GM08714 (cell line): ENCODE data around the gene HDDC3.
"Not testable (repeated sequence)": the region's sequence is repeated elsewhere in the genome, so short reads cannot be mapped to it uniquely, and the experiment has no call there.

Experiments
- H3K4me3 ChIP-seq: fragments of 200-500 bp; sonication (Bioruptor generic); 2 replicates; pipeline ENCODE4 v1.5.1; 2014; ENCODE audit warnings: mild to moderate bottlenecking, low read length, inconsistent platforms
- ZNF274 ChIP-seq: IDR thresholded peaks from 2 replicates; pipeline ENCODE4 v1.6.1; 2012; ENCODE audit warnings: mild to moderate bottlenecking, low read depth, low read length

HDDC3 gene

GRCh38 chr15:90929246-90930019 is 2.9 kb downstream of the HDDC3 start:
- no peak for TF ChIP-seq ZNF274
- H3K4me3 ChIP-seq = peak overlapping the region; percentile 81

DNA sequence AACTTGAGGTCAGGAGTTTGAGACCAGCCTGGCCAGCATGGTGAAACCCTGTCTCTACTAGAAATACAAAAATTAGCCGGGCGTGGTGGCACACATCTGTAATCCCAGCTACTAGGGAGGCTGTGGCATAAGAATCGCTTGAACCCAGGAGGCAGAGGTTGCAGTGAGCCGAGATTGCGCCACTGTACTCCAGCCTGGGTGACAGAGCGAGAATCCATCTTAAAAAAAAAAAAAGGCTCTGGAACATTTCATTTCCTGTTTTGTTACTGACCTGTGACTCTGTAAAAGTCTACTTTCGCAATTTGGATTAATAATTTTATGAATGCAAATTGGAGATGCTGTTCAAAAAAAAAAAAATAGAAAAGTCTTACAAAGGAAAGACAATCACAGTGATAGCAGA is 4.2 kb downstream of the HDDC3 start:
- H3K4me3 ChIP-seq = not testable (repeated sequence)

GRCh38 chr15:90926766-90927165 is 5.6 kb downstream of the HDDC3 start:
- not testable (repeated sequence) for H3K4me3 ChIP-seq

- H3K4me3 ChIP-seq = no peak overlapping the region
- no peak for TF ChIP-seq ZNF274
These were observed 8.0 kb downstream of the HDDC3 start for GRCh38 chr15:90924375-90924774.

DNA sequence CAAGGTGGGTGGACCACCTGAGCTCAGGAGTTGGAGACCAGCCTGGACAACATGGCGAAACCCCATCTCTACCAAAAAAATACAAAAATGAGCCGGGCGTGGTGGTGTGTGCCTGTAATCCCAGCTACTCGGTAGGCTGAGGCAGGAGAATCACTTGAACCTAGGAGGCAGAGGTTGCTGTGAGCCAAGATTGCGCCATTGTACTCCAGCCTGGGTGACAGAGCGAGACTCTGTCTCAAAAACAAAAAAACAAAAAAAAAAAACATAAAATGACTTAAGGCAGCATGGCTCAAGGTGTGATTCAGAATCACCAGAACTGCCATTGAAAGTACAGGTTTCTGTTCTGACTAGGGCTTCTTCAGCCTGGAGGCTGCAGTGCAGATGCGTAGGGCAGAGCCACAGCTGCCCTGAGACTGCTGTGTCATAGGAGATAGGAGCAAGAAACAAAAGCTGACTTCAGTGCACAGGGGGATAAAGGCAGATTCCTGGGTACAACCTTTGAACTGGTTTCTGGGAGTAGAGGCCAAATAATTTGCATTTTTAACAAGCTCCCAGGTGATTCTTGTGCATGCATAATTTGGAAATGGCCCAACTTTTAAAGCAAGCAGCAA is 9.5 kb downstream of the HDDC3 start:
- H3K4me3 ChIP-seq = not testable (repeated sequence)

DNA sequence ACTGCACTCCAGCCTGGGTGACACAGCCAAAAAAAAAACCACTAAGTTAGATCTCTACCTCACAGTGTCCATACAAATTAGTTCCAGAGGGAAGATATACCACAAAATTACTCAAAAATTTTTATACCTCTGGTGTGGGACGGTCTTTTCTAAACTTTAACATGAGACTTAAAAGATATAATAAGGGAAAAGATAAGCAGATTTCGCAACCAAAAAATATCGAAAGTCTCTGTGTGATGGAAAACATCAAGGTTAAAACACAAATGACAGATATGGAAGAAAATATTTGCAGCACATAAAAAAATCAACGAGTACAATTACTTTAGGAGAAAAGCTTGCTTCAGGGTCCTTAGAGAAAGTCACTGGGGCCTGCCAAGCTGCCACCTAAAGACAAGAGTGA is 10.5 kb downstream of the HDDC3 start:
- no peak for TF ChIP-seq ZNF274
- H3K4me3 ChIP-seq = no peak overlapping the region

DNA sequence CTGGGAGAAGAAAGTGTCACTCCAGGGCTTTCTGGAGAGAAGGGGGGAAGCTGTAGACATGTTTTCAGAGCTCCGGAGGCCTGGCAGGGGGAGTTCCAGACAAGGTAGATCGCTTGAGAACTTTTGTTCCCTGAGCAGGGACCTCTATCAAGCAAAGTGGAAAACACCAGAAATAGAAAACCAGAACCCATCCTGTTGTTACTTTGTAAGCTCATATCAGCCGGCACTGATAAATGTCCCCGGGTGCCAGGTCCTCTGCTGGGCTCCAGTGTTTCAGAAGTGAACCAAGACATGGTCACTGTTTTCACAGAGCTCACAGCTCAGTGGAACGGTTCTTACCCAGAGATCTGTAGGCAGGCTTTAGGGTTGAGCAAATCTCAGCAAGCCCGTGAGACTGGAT is 13.5 kb downstream of the HDDC3 start:
- no peak overlapping the region for H3K4me3 ChIP-seq
- no peak for TF ChIP-seq ZNF274

DNA sequence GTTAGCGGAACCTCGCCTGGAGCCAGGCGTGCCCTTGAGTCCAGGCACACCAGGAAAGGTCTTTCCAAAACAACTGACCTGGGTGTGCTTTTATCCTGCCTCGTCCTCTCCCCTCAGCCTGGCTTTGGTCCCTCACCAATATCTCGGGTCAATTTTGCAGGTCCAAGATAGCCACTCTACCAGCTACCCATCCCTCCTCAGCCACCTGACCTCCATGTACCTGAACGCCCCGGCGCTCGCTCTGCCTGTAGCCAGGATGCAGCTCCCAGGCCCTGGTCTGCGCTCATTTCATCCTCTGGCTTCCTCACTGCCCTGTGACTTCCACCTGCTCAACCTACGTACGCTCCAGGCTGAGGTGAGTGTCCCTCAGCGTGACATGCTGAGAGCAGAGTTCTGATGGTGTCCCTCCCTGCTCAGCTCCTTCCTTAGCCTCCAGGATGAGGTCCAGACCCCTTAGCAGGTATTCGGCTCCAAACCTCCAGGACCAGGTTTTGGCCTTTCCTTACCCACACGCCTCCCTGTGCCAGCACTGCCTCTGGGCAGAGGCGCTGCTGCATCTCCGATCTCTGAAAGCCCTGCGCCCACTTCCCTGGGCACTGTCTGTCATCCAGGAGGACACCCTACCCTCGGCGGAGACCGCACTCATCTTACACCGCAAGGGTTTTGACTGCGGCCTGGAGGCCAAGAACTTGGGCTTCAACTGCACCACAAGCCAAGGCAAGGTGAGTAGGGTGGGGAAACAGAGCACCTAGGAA is 14.1 kb downstream of the HDDC3 start:
- TF ChIP-seq ZNF274 = no peak
- H3K4me3 ChIP-seq = no peak overlapping the region

DNA sequence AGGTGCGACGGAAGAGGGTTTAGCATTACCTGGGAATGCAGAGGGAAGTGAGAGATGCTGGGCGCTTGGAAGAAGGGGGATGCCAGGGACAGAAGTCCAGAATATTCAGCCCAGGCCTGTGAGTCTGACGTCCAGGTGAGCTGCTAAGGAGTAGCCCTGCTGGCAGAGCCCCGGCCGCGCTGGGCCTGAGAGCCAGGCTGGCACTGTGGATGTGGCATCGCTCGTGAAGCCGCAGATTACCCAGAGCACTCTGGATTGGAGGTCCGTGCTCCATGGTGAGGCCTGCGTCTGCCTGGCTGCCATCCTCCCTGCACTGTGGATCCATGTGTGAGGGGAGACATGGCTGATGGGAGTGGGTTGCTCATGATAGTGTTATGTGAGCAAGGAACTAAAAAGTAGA is 14.8 kb downstream of the HDDC3 start:
- TF ChIP-seq ZNF274 = no peak
- H3K4me3 ChIP-seq = no peak overlapping the region

GRCh38 chr15:90916461-90916860 is 15.9 kb downstream of the HDDC3 start:
- TF ChIP-seq ZNF274 = no peak

GRCh38 chr15:90915808-90916440 is 16.4 kb downstream of the HDDC3 start:
- no peak for TF ChIP-seq ZNF274
- no peak overlapping the region for H3K4me3 ChIP-seq

More at GRCh38 chr15:90916461-90916860, 15.9 kb downstream of the HDDC3 start:
- no peak overlapping the region for H3K4me3 ChIP-seq

DNA sequence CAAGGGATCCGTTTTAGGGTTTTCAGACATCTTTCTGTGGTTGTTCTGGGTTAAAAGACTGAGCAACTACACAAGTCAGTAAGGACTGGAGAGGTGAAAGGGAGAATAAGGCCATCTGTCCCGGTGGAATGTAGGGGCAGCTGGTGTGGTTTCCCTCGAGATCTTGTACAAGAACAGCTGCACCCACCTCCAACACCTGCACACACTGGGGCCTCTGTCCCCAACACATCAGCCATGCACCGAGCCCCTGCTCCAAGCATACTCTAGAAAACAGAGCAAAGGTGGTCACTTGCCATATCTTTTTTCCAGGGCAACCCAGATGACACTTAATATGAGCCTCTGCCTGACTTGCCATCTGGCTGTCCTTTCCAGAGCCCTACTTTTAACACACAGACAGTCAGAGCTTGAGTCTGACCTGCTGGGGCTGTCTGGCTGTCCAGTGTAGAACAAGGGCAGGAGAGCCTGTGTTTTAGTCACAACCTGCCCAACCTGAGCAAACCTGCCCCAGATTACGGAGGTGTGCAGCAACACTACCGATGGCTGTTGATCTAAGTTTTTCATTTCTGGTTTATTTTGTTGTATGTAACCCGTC is 17.0 kb downstream of the HDDC3 start:
- TF ChIP-seq ZNF274 = no peak
- H3K4me3 ChIP-seq = no peak overlapping the region

DNA sequence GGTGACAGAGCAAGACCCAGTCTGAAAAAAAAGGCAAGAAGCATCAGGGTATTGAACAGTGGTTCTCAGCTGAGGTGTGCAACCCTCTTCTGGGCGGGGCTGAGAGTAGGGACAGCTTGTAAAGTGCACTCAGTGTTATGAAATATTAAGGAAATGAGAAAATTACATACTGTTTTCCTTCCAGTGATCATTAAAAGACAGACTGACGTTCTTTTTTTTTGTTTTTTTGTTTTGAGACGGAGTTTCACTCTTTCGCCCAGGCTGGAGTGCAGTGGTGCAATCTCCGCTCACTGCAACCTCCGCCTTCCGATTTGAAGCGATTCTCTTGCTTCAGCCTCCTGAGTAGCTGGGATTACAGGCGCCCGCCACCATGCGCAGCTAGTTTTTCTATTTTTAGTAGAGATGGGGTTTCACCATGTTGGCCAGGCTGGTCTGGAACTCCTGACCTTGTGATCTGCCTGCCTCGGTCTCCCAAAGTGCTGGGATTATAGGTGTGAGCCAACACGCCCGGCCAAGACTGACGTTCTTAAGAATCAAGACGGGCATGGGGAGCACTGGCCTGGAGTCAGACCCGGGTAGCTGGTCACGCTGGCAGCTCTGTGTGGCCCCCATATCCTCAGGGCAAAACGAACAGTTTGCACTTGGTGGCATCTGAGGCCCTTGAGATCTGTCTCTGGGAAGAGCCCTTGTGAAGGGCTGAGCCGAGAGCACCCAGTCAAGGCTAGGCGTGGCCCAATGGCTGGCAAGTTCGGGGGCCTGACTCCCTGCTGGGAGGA is 17.9 kb downstream of the HDDC3 start:
- H3K4me3 ChIP-seq = no peak overlapping the region
- no peak for TF ChIP-seq ZNF274

DNA sequence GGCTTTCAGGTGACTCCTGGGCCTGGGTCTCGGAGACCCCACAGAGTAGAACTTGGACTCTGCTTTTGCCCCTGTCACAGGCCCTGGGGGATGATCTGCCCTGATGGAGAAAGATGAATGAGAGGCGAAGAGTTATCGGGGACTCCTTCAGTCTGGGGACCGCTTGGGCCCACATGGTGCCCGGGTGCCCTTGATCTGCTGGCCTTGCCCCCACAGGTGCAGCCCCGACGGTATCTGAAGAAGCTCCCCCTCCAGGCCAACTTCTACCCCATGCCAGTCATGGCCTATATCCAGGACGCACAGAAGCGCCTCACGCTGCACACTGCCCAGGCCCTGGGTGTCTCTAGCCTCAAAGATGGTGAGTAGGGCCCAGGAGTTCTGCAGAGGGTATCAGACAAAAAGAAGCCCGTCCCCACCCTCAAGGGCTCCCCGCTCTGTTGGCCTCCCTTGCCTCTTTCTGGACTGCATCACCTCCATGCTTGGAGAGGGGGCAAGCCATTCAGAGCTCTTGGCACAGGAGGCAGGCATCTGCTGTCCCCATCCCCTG is 18.9 kb downstream of the HDDC3 start:
- TF ChIP-seq ZNF274 = no peak
- H3K4me3 ChIP-seq = no peak overlapping the region
